HEK293 (cell line): ENCODE results near the gene MCM7.

Source experiments
- GFI1B ChIP-seq: fragments of 450-650 bp; formaldehyde crosslinking; IDR thresholded peaks from 2 replicates; pipeline ENCODE4 v1.5.1; 2016; ENCODE audit warnings: missing biosample characterization, missing genetic modification characterization
- IKZF3 ChIP-seq: fragments of 450-650 bp; IDR thresholded peaks from 2 replicates; pipeline ENCODE4 v1.5.0; 2018; ENCODE audit warnings: missing biosample characterization, mild to moderate bottlenecking, missing genetic modification characterization, moderate library complexity
- KLF8 ChIP-seq: fragments of 450-650 bp; formaldehyde crosslinking; IDR thresholded peaks from 2 replicates; pipeline ENCODE4 v1.5.1; 2016; ENCODE audit warnings: missing biosample characterization, missing genetic modification characterization
- KLF9 ChIP-seq: fragments of 450-650 bp; formaldehyde crosslinking; IDR thresholded peaks from 2 replicates; pipeline ENCODE4 v1.5.1; 2016; ENCODE audit warnings: missing biosample characterization, missing genetic modification characterization, low read depth
- PRDM1 ChIP-seq: fragments of 450-650 bp; formaldehyde crosslinking; IDR thresholded peaks from 2 replicates; pipeline ENCODE4; 2016; ENCODE audit warnings: missing biosample characterization, missing genetic modification characterization
- RBAK ChIP-seq: fragments of 450-650 bp; formaldehyde crosslinking; IDR thresholded peaks from 2 replicates; pipeline ENCODE4 v1.5.1; 2016; ENCODE audit warnings: missing biosample characterization, missing genetic modification characterization
- YY1 ChIP-seq: fragments of 450-650 bp; formaldehyde crosslinking; IDR thresholded peaks from 2 replicates; pipeline ENCODE4 v1.5.1; 2018; ENCODE audit warnings: missing biosample characterization, missing genetic modification characterization
- ZBTB20 ChIP-seq: fragments of 450-650 bp; formaldehyde crosslinking; IDR thresholded peaks from 2 replicates; pipeline ENCODE4 v1.5.1; 2016; ENCODE audit warnings: missing biosample characterization, missing genetic modification characterization
- ZBTB21 ChIP-seq: fragments of 450-650 bp; formaldehyde crosslinking; IDR thresholded peaks from 2 replicates; pipeline ENCODE4 v1.5.1; 2017; ENCODE audit warnings: missing biosample characterization, missing genetic modification characterization
- ZIC2 ChIP-seq: fragments of 450-650 bp; formaldehyde crosslinking; IDR thresholded peaks from 2 replicates; pipeline ENCODE4 v1.5.1; 2016; ENCODE audit warnings: missing biosample characterization, missing genetic modification characterization
- ZNF133 ChIP-seq: fragments of 450-650 bp; formaldehyde crosslinking; IDR thresholded peaks from 2 replicates; pipeline ENCODE4 v1.5.1; 2016; ENCODE audit warnings: missing biosample characterization, missing genetic modification characterization
- ZNF16 ChIP-seq: fragments of 450-650 bp; formaldehyde crosslinking; IDR thresholded peaks from 2 replicates; pipeline ENCODE4 v1.5.1; 2016; ENCODE audit warnings: low read depth, missing biosample characterization, missing genetic modification characterization
- ZNF391 ChIP-seq: fragments of 450-650 bp; formaldehyde crosslinking; IDR thresholded peaks from 2 replicates; pipeline ENCODE4 v1.5.1; 2016; ENCODE audit warnings: low read depth, missing biosample characterization, missing genetic modification characterization, borderline replicate concordance
- ZNF423 ChIP-seq: fragments of 450-650 bp; formaldehyde crosslinking; IDR thresholded peaks from 2 replicates; pipeline ENCODE4 v1.5.1; 2016; ENCODE audit warnings: missing biosample characterization, missing genetic modification characterization
- ZNF473 ChIP-seq: fragments of 450-650 bp; formaldehyde crosslinking; IDR thresholded peaks from 2 replicates; pipeline ENCODE4 v1.5.1; 2017; ENCODE audit warnings: missing biosample characterization, missing genetic modification characterization
- ZNF48 ChIP-seq: fragments of 450-650 bp; formaldehyde crosslinking; IDR thresholded peaks from 2 replicates; pipeline ENCODE4 v1.5.1; 2016; ENCODE audit warnings: missing biosample characterization, missing genetic modification characterization
- ZNF501 ChIP-seq: fragments of 450-650 bp; formaldehyde crosslinking; IDR thresholded peaks from 2 replicates; pipeline ENCODE4 v1.5.1; 2016; ENCODE audit warnings: missing biosample characterization, missing genetic modification characterization
- ZNF549 ChIP-seq: fragments of 450-650 bp; IDR thresholded peaks from 2 replicates; pipeline ENCODE4 v1.5.1; 2018; ENCODE audit warnings: missing biosample characterization, missing genetic modification characterization, mild to moderate bottlenecking, inconsistent platforms, moderate library complexity
- ZNF560 ChIP-seq: fragments of 450-650 bp; formaldehyde crosslinking; IDR thresholded peaks from 2 replicates; pipeline ENCODE4 v1.5.1; 2017; ENCODE audit warnings: missing biosample characterization, missing genetic modification characterization, borderline replicate concordance
- ZNF571 ChIP-seq: fragments of 450-650 bp; formaldehyde crosslinking; IDR thresholded peaks from 2 replicates; pipeline ENCODE4 v1.5.0; 2017; ENCODE audit warnings: missing biosample characterization, missing genetic modification characterization
- ZNF585B ChIP-seq: fragments of 450-650 bp; formaldehyde crosslinking; IDR thresholded peaks from 2 replicates; pipeline ENCODE4 v1.5.1; 2016; ENCODE audit warnings: missing biosample characterization, missing genetic modification characterization
- ZNF600 ChIP-seq: fragments of 450-650 bp; formaldehyde crosslinking; IDR thresholded peaks from 2 replicates; pipeline ENCODE4 v1.5.1; 2016; ENCODE audit warnings: missing biosample characterization, missing genetic modification characterization
- ZNF610 ChIP-seq: fragments of 450-650 bp; formaldehyde crosslinking; IDR thresholded peaks from 2 replicates; pipeline ENCODE4 v1.5.1; 2016; ENCODE audit warnings: missing biosample characterization, missing genetic modification characterization, borderline replicate concordance
- ZNF658 ChIP-seq: fragments of 450-650 bp; formaldehyde crosslinking; IDR thresholded peaks from 2 replicates; pipeline ENCODE4; 2016; ENCODE audit warnings: missing biosample characterization, missing genetic modification characterization
- ZNF707 ChIP-seq: fragments of 450-650 bp; formaldehyde crosslinking; IDR thresholded peaks from 2 replicates; pipeline ENCODE4 v1.5.1; 2016; ENCODE audit warnings: missing biosample characterization, missing genetic modification characterization
- ZNF747 ChIP-seq: fragments of 450-650 bp; formaldehyde crosslinking; IDR thresholded peaks from 2 replicates; pipeline ENCODE4 v1.5.1; 2016; ENCODE audit warnings: missing biosample characterization, missing genetic modification characterization
- ZNF837 ChIP-seq: fragments of 450-650 bp; formaldehyde crosslinking; IDR thresholded peaks from 2 replicates; pipeline ENCODE4 v1.5.1; 2016; ENCODE audit warnings: missing biosample characterization, missing genetic modification characterization
- ZSCAN23 ChIP-seq: fragments of 450-650 bp; formaldehyde crosslinking; IDR thresholded peaks from 2 replicates; pipeline ENCODE4 v1.5.1; 2016; ENCODE audit warnings: missing biosample characterization, missing genetic modification characterization
- TF ChIP-seq, protein P1 (sequence below): fragments of 450-650 bp; formaldehyde crosslinking; IDR thresholded peaks from 2 replicates; pipeline ENCODE4 v1.5.1; 2016; ENCODE audit warnings: missing biosample characterization, missing genetic modification characterization
- TF ChIP-seq, protein P2 (sequence below): fragments of 450-650 bp; formaldehyde crosslinking; IDR thresholded peaks from 2 replicates; pipeline ENCODE4 v1.5.1; 2016; ENCODE audit warnings: missing biosample characterization, missing genetic modification characterization
- TF ChIP-seq, protein P3 (sequence below): fragments of 450-650 bp; formaldehyde crosslinking; conservative IDR thresholded peaks from 2 replicates; pipeline ENCODE4 v1.5.1; 2016; ENCODE audit warnings: low read depth, missing biosample characterization, missing genetic modification characterization
- TF ChIP-seq, protein P4 (sequence below): fragments of 450-650 bp; formaldehyde crosslinking; IDR thresholded peaks from 2 replicates; pipeline ENCODE4 v1.5.1; 2017; ENCODE audit warnings: missing biosample characterization, missing genetic modification characterization

Gene MCM7

DNA sequence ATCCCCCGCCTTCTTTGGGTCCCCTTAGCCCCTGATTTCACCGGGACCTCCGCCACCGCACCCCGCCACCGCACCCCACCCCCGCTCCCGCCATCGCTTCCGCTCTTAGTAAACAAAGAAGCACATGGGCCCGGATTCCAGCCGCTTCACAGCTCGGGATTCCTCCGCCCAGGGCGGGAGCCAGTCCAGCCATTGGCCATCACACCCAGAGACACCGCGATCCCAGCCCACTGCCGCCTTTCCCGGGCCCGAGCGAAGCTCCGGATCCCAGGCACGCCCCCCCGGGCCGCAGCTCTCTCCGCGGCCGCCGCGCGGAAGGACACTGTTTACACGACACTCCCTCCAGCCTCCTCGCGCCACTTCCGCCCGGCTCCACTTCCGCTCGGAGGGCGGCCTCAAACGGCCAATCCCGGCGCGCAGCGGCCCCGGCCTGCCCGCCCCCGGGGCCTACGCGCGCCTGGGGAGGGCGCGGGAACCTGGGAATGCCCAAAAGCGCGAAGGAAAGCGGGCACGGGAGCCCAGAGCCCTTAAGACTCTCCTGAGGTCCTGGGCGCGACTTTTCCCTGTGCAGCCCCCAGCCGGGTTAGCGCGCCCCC, 679 bp downstream of the MCM7 start (continued):
- TF ChIP-seq, protein P1, sequence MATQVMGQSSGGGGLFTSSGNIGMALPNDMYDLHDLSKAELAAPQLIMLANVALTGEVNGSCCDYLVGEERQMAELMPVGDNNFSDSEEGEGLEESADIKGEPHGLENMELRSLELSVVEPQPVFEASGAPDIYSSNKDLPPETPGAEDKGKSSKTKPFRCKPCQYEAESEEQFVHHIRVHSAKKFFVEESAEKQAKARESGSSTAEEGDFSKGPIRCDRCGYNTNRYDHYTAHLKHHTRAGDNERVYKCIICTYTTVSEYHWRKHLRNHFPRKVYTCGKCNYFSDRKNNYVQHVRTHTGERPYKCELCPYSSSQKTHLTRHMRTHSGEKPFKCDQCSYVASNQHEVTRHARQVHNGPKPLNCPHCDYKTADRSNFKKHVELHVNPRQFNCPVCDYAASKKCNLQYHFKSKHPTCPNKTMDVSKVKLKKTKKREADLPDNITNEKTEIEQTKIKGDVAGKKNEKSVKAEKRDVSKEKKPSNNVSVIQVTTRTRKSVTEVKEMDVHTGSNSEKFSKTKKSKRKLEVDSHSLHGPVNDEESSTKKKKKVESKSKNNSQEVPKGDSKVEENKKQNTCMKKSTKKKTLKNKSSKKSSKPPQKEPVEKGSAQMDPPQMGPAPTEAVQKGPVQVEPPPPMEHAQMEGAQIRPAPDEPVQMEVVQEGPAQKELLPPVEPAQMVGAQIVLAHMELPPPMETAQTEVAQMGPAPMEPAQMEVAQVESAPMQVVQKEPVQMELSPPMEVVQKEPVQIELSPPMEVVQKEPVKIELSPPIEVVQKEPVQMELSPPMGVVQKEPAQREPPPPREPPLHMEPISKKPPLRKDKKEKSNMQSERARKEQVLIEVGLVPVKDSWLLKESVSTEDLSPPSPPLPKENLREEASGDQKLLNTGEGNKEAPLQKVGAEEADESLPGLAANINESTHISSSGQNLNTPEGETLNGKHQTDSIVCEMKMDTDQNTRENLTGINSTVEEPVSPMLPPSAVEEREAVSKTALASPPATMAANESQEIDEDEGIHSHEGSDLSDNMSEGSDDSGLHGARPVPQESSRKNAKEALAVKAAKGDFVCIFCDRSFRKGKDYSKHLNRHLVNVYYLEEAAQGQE, result 0 out of 2 replicates have a peak, but pooled peaks have one; percentile 29
- TF ChIP-seq ZNF501 (tag by site-specific recombination), result peak; percentile 85
- no peak for TF ChIP-seq ZNF48 (tag by site-specific recombination)
- no peak for TF ChIP-seq ZNF560
- TF ChIP-seq GFI1B (tag by site-specific recombination), result 0 out of 2 replicates have a peak, but pooled peaks have one; percentile 13
- peak; percentile 64 for TF ChIP-seq ZIC2
- TF ChIP-seq ZNF16 (tag by site-specific recombination), result no peak
- TF ChIP-seq KLF8, result peak; percentile 93
- no peak for TF ChIP-seq PRDM1 (tag by site-specific recombination)
- TF ChIP-seq YY1 (tag by site-specific recombination), result peak; percentile 71
- peak; percentile 69 for TF ChIP-seq ZNF600 (tag by site-specific recombination)
- TF ChIP-seq ZBTB20 (tag by site-specific recombination), result peak; percentile 66; the same call in 1 of the 2 replicates
- no peak for TF ChIP-seq ZNF707 (tag by site-specific recombination)
- TF ChIP-seq ZNF133 (tag by site-specific recombination), result no peak
- no peak for TF ChIP-seq ZSCAN23 (tag by site-specific recombination)
- TF ChIP-seq ZNF391, result peak; percentile 74; the same call in 1 of the 2 replicates
- TF ChIP-seq, protein P2, sequence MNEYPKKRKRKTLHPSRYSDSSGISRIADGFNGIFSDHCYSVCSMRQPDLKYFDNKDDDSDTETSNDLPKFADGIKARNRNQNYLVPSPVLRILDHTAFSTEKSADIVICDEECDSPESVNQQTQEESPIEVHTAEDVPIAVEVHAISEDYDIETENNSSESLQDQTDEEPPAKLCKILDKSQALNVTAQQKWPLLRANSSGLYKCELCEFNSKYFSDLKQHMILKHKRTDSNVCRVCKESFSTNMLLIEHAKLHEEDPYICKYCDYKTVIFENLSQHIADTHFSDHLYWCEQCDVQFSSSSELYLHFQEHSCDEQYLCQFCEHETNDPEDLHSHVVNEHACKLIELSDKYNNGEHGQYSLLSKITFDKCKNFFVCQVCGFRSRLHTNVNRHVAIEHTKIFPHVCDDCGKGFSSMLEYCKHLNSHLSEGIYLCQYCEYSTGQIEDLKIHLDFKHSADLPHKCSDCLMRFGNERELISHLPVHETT (tag by site-specific recombination), result peak; percentile 72; the same call in 1 of the 2 replicates
- peak; percentile 73; the same call in 1 of the 2 replicates for TF ChIP-seq ZNF610
- no peak for TF ChIP-seq ZNF571 (tag by site-specific recombination)
- TF ChIP-seq ZNF747, result no peak
- no peak for TF ChIP-seq ZNF473 (tag by site-specific recombination)
- no peak for TF ChIP-seq ZNF585B (tag by site-specific recombination)
- TF ChIP-seq ZNF423 (tag by site-specific recombination), result no peak
- TF ChIP-seq IKZF3 (tag by site-specific recombination), result peak; percentile 72; the same call in 1 of the 2 replicates
- no peak for TF ChIP-seq ZNF549 (tag by site-specific recombination)
- TF ChIP-seq ZNF658 (tag by site-specific recombination), result no peak
- TF ChIP-seq, protein P3, sequence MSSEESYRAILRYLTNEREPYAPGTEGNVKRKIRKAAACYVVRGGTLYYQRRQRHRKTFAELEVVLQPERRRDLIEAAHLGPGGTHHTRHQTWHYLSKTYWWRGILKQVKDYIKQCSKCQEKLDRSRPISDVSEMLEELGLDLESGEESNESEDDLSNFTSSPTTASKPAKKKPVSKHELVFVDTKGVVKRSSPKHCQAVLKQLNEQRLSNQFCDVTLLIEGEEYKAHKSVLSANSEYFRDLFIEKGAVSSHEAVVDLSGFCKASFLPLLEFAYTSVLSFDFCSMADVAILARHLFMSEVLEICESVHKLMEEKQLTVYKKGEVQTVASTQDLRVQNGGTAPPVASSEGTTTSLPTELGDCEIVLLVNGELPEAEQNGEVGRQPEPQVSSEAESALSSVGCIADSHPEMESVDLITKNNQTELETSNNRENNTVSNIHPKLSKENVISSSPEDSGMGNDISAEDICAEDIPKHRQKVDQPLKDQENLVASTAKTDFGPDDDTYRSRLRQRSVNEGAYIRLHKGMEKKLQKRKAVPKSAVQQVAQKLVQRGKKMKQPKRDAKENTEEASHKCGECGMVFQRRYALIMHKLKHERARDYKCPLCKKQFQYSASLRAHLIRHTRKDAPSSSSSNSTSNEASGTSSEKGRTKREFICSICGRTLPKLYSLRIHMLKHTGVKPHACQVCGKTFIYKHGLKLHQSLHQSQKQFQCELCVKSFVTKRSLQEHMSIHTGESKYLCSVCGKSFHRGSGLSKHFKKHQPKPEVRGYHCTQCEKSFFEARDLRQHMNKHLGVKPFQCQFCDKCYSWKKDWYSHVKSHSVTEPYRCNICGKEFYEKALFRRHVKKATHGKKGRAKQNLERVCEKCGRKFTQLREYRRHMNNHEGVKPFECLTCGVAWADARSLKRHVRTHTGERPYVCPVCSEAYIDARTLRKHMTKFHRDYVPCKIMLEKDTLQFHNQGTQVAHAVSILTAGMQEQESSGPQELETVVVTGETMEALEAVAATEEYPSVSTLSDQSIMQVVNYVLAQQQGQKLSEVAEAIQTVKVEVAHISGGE (tag by site-specific recombination), result peak; percentile 95
- TF ChIP-seq ZBTB21 (tag by site-specific recombination), result peak; percentile 29; the same call in 1 of the 2 replicates
- TF ChIP-seq RBAK (tag by site-specific recombination), result no peak
- no peak for TF ChIP-seq ZNF837 (tag by site-specific recombination)
- TF ChIP-seq KLF9, result peak; percentile 98
- TF ChIP-seq, protein P4, sequence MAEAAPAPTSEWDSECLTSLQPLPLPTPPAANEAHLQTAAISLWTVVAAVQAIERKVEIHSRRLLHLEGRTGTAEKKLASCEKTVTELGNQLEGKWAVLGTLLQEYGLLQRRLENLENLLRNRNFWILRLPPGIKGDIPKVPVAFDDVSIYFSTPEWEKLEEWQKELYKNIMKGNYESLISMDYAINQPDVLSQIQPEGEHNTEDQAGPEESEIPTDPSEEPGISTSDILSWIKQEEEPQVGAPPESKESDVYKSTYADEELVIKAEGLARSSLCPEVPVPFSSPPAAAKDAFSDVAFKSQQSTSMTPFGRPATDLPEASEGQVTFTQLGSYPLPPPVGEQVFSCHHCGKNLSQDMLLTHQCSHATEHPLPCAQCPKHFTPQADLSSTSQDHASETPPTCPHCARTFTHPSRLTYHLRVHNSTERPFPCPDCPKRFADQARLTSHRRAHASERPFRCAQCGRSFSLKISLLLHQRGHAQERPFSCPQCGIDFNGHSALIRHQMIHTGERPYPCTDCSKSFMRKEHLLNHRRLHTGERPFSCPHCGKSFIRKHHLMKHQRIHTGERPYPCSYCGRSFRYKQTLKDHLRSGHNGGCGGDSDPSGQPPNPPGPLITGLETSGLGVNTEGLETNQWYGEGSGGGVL (tag by site-specific recombination), result peak; percentile 39; the same call in 1 of the 2 replicates
